Measurements from ENCODE around the gene EVPL.

DNA sequence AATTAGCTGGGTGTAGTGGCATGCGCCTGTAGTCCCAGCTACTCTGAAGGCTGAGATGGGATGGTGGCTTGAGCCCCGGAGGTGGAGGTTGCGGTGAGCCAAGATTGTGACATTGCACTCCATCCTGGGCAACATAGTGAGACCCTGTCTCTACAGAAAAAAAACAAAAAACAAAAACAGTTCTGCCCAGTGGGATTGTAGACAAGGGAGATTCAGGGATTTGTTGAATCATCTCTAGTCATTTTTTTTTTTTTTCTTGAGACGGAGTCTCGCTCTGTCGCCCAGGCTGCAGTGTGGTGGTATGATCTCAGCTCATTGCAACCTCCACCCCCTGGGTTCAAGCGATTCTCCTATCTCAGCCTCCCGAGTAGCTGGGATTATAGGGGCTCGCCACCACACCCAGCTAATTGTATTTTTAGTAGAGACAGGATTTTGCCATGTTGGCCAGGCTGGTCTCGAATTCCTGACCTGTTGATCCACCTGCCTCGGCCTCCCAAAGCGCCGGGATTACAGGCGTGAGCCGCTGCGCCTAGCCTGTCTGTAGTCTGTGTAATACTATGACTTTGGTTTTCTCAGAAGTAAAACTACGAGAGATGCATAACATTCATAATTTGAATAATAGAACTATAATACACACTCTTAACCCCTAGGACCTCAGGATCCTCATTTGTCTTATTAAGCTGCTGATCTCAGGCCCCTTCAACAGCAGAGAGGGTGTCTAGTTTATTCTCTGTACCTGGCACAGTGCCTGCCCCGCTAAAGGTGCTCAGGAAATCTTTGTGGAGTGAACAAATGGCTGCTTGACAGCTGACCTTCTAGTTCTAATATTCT, 46.7 kb downstream of the EVPL start:
- TF ChIP-seq, protein P1, sequence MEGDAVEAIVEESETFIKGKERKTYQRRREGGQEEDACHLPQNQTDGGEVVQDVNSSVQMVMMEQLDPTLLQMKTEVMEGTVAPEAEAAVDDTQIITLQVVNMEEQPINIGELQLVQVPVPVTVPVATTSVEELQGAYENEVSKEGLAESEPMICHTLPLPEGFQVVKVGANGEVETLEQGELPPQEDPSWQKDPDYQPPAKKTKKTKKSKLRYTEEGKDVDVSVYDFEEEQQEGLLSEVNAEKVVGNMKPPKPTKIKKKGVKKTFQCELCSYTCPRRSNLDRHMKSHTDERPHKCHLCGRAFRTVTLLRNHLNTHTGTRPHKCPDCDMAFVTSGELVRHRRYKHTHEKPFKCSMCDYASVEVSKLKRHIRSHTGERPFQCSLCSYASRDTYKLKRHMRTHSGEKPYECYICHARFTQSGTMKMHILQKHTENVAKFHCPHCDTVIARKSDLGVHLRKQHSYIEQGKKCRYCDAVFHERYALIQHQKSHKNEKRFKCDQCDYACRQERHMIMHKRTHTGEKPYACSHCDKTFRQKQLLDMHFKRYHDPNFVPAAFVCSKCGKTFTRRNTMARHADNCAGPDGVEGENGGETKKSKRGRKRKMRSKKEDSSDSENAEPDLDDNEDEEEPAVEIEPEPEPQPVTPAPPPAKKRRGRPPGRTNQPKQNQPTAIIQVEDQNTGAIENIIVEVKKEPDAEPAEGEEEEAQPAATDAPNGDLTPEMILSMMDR (optimal IDR thresholded peaks at IDR 0.05 in 1 of 3, IDR thresholded peaks at IDR 0.05 in 1 of 3, conservative IDR thresholded peaks at IDR 0.05 in 1 of 3; ENCODE audit: extremely low read depth in 1 of 3, insufficient read depth in 2 of 3, low read length in 3 of 3) = no peak
- TF ChIP-seq EZH2 (IDR thresholded peaks at IDR 0.05; ENCODE audit: low read length) = no peak
